Frontal cortex (tissue), 4 donors: ENCODE data around the gene NENF. TPM values are rescaled to one million over a fixed set of nuclear protein-coding genes. Genes with fewer than 3 reads are reported as not detected.
"Not testable (repeated sequence)": the region's sequence is repeated elsewhere in the genome, so short reads cannot be mapped to it uniquely, and the experiment has no call there.

Experiments
- DNase-seq, 2 donors: peaks; one replicate each; pipeline ENCODE4 v3.0.0; 2012; ENCODE audit warnings: low spot score in 2 of 2
- FAIRE-seq: peaks from 2 replicates; lab custom pipeline; 2012; peaks lifted over from hg19 to GRCh38; lab: Jason Lieb, UNC
- total RNA-seq: library from RNA; depleted of rRNA; stranded (reverse); fragments of >200 nt; gene quantifications from one replicate; pipeline ENCODE4 v1.2.3, GENCODE V29; 2014
- donor health status: control.
- donor health status: control.
- donor health status: control.

NENF gene
- total RNA-seq = 21.2 TPM

DNA sequence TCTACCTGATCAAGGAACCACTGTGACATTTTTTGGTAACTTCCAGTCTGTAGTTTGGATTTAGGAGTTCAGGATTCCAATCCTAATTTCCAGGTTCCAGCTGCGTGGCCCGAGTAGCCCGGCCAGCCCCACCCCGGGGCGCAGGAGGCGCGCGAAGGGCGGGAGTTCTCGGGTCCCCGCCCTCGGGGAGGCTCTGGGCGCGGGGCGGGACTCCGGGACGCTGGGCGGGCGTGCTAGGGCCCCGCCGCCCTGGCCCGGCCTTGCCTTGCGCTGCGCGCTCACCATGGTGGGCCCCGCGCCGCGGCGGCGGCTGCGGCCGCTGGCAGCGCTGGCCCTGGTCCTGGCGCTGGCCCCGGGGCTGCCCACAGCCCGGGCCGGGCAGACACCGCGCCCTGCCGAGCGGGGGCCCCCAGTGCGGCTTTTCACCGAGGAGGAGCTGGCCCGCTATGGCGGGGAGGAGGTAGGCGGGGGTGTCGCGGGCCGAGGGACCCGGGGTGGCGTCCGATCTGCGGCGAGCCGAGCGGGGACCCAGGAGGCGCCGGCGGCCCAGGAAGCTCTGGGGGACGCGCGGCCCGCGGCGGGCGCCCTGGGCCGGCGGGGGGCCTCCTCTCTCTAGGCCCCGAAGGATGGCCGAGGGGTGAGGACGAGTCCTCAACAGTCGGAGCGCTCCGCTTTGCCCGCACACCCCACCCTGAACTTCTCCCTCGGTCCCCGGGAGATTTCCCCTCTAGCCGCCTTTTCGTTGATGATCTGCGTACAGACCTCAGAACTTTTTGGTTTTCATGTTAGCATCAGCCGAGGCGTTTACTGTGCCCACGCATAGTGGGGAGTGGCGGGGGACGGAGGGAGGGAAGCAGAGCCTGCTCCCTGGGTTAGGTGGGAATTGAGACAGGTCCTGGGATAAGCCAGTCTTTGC lies at the start of gene NENF:
NENF (plus strand) TSS at position 260 of the 916 bp plus-strand sequence; CDS start at position 284, 24 bp downstream.
- DNase-seq (peak; percentile 92 to 94), FAIRE-seq (no peak)

DNA sequence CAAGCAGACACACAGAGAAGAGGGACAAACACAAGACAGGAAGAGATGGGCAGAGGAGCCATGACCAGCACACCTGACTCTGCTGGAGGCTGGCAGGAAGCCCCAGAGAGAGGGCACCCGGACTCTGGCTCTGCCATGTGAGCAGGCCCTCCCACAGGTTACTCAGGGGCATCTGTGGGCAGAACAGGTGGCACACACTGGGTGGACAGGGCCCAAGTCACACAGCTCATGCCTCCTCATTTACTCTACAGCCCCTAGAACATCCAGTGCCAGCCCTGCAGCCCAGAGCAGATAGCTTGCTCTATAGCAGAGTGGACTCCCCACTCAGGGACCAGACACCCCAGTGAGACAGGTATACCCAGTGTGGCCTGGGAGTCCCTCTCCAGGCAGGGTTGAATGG lies 46.7 kb upstream of the NENF start:
- DNase-seq (no peak), FAIRE-seq (no peak)

DNA sequence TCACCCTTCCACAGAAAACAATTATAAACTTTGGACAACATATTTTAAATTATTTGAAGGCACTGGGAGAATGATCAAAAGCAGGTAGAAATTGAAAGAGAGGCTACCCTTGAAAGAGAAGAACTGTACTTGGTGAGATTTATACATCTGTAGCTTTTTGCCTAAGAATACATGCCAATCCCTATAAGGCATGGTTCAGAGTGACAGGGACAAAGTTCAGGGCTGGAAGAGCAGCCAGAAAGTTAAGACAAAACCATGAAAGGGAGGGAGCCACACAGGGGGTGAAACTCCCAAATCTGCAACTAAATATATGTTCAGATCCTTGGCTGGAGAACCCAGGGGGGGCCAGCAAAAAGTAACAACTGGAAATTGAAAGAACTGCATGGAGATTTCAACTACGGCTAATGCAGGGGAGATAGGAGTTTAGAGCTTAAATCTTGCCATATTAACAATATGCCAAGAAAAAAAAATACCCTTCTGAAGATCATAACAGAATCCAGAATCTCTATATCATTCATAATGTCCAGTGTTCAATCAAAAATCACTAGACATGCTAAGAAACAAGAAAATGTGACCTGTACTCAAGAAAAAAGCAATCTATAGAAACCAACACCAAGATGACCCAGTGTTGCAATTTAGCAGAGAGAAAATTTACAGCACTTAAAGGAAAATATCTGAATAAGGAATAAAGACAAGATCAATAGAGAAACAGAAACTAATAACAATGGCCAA lies 43.6 kb upstream of the NENF start:
- FAIRE-seq = no peak
- DNase-seq = no peak

DNA sequence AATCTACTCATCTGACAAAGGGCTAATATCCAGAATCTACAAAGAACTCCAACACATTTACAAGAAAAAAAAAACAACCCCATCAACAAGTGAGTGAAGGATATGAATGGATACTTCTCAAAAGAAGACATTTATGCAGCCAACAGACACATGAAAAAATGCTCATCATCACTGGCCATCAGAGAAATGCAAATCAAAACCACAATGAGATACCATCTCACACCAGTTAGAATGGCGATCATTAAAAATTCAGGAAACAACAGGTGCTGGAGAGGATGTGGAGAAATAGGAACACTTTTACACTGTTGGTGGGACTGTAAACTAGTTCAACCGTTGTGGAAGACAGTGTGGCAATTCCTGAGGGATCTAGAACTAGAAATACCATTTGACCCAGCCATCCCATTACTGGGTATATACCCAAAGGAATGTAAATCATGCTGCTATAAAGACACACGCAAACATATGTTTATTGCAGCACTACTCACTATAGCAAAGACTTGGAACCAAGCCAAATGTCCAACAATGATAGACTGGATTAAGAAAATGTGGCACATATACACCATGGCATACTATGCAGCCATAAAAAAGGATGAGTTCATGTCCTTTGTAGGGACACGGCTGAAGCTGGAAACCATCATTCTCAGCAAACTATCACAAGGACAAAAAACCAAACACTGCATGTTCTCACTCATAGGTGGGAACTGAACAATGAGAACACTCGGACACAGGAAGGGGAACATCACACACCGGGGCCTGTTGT lies 36.9 kb upstream of the NENF start:
- DNase-seq, FAIRE-seq: not testable (repeated sequence)

DNA sequence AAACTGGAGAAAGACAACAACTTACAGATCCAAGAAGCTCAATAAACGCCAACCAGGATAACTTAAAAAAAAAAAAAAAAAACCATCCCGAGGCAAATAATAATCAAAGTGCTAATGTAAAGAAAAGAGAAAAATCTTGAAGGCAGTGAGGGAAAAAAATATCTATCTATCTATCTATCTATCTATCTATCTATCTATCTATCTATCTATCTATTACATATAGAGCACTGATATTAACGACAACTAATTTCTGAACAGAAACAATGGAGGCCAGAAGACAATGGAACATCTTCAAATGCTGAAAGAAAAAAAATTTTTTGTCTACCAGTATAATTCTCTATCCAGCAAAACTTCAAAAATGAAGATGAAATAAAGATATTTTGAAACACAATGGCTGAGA lies 36.1 kb upstream of the NENF start:
- FAIRE-seq = no peak

DNA sequence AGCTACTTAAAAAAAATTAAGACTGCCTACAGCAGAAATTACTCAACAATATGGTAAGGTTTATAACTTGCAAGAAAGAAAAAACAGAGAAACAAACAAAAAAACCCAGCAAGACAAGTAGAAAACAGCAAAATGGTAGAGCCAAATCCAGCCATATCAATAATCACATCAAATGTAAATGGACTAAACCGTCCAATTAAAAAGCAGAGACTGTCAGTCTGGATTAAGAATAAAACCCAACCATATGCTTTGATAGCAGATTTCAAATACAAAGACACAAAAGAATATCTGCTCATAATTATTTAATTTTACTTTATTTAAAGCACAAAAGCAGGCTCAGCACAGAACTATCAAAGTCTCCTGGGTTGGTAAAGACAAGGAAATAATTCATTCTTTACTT lies 35.5 kb upstream of the NENF start:
- DNase-seq (no peak), FAIRE-seq (no peak)

More for the DNA sequence above, 36.1 kb upstream of the NENF start:
- no peak for DNase-seq

DNA sequence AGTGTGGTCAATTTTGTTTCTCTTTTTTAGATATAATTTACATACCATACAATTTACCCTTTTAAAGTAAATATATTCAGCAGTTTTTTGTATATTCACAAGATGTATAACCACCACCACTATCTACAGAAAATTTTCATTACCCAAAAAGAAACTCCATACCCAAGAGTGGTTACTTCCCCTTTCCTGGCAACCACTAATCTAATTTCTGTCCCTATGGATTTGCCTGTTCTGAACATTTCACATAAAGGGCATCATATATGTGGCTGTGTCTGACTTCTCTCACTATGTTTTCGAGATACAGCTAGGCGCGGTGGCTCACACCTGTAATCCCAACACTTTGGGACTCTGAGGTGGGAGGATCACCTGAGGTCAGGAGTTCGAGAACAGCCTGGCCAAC lies 31.7 kb upstream of the NENF start:
- FAIRE-seq = no peak
- no peak for DNase-seq

DNA sequence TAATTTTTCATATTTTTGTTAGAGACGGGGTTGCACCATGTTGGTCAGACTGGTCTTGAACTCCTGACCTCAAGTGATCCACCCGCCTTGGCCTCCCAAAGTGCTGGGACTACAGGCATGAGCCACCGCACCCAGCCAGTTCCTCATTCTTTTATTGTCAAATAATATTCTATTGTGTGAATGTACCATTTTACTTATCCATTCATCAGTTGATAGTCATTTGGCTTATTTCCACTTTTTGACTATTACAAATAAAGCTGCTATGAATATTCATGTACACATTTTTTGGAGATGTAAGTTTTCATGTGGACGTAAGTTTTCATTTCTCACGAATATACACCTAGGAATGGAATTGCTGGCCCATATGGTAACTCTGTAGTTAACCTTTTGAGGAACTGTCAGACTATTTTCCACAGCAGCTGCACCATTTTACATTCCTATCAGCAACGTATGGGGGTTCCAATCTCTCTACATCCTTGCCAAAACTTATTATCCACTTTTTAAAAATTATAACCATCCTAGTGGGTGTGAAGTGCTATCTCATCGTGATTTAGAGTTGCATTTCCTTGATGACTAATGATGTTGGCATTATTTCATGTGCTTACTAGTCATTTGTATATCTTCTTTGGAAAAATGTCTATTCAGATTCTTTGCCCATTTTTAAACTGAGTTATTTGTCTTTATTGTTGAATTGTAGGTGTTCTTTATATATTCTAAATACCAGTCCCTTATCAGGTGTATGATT lies 30.7 kb upstream of the NENF start:
- no peak for FAIRE-seq
- DNase-seq = no peak

DNA sequence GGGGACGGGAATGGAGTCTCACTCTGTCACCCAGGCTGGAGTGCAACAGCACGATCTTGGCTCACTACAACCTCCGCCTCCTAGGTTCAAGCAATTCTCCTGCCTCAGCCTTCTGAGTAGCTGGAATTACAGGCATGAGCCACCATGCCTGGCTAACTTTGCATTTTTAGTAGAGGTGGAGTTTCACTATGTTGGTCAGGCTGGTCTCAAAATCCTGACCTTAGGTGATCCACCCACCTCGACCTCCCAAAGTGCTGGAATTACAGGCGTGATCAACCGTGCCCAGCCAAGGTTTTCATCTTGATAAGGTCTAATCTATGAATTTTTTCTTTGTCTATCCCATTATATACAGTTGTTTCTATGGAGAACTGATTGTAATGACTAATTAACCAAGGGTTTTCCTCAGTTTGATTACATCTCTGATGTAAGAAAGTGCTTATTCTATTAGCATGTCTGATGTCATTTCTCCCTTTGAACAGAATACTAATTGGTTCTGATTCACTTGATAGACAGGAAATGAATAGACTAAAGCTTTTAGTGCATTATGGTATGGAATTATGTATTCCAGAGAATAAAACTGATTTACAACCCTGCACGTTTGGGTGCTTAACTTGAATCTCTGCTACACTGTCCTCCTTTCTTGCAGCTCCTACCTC lies 29.9 kb upstream of the NENF start:
- FAIRE-seq (no peak), DNase-seq (no peak)

DNA sequence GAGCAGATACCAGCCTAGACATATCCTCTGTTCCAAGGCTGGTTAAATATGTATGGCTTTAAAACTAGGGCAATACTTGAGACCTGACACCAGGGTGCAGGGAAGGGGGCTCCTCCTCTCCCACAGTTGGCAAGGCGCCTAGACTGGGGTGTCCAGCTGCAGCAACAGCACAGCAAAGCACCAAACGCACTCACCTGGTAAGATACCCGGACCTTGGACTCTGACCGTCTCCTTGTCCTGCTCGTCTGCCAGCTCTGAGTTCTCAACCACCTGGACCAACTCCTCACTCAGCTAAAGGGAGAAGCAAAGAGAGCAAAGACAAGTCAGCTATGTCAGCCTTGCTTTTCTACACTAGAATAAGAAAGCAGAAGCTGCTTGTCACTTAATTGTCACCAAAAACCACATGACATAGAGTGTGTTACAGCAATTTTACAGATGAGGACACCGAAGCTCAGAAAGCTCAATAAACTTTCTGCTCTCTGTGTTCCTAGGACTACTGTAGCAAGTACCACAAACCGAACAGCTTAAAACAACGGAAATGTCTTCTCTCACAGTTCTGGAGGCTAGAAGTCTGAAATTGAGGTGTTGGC lies 22.4 kb upstream of the NENF start:
- FAIRE-seq = no peak
- no peak for DNase-seq

DNA sequence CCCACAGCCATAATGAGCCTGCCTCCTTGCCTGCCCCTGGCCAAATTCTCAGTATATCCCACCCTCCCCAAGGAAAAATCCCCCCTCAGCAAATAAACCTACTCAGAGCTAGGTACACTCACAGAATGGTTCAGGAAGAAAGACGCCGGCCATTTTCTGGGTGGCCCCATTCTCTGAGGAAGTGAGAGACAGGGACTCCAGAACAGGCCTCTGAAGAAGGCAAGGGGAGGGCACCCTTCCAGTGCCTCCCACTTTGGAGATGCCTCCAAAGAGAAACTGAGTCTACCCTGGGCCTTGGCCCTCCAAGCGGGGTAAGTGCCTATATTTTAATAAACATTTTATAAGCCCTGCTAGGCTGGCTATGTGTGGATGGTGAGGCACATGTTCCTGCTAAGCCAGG lies 20.3 kb upstream of the NENF start:
- DNase-seq = no peak
- FAIRE-seq = no peak

DNA sequence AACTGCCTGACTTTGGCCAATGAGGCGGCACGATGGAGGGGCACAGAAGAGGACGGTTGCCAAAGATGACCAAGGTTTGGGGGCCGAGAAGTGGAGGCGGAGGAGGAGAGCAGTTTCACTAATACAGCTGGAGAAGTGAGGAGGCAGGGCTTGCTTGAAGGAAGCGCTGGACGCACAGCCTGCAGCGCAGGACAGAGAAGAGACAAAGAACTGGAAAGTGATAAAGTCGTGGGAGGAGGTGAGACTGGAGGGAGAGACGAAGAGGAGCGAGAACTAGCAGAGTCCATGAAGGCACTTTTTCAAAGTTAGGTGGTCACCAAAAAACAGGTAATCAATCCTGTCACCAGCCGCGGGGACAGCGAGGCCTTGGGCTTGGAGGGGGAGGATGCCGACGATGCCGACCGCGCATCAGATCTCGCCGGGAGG lies 18.8 kb upstream of the NENF start:
- peak in 1 of 2 donors; percentile 33 for DNase-seq
- no peak for FAIRE-seq

DNA sequence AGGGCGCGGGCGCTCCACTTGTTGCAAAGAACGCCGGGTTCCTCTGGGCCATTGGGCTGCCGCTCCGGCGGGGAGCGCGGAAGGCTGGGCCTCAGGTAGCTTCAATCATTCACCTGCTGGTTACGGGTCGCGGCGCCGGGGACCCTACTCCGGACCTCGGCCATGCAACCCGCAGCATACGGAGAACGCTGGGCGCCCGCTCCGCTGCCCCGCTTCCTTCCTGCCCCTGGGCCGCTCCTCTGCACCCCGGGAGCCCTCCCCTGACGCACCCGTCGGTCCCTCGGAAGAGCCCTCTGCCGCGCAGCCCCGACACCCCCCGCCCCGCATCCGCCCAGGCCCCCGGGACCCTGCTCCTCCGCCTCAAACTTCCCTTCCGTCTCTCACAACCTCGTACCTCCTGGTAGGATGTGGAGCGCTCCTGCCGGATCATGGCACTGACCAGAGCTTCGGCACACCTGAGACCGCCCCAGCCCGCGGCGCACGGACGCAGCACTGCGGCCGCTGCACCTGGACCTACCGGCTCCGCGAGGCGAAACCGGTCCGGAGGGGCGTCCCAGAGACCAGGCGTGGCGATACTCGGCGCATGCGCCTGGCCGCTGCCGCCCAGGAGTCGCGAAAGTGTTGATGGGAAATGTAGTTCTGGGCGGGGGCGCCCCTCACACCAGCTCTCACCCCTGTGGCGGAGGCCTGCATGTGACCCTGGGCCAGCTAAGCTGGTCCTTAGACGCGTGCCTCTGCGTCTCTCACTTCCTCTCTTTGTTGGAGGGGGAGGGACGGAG lies 18.2 kb upstream of the NENF start, which contains the start of gene PACC1:
PACC1 (minus strand) TSS at position 559 of the 779 bp plus-strand sequence; CDS start at position 430, 129 bp downstream.
- DNase-seq (peak; percentile 88 to 93), FAIRE-seq (no peak)

DNA sequence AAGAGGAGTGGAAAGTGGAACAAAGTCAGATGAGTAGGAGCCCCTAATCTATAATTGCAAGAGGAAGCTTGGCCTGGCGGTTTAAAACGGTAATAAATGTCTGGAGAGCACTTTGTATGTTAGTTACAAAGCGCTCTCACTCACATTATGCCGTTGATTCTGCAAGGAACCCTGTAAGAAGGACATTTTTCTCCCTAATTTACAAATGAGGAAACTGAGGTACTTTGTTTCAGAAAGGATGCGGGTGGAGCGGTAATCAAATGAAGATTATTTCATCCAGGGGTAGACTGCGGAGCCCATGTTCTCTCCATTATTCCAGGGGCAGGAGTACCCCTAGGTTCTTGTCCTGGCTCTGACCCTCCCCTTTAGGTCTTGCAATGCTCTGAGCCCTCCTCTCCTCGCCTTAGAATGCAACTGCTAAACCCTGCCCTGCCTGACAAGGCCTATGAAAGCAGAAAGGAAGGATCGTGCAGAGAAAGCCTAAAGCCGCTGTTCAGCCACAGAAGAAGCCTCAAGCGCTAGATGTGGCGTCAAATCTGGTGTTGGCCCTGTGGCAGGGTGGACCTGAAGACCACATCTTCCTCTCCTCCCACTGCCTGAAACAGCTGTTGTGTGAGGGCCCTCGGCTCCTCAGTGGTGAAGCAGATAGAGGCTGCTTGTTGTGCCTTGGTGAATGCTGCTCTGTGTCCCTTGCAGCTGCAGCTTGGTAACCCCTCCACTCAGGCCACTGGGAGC lies 17.4 kb upstream of the NENF start:
- FAIRE-seq (no peak), DNase-seq (peak; percentile 46 to 75)

DNA sequence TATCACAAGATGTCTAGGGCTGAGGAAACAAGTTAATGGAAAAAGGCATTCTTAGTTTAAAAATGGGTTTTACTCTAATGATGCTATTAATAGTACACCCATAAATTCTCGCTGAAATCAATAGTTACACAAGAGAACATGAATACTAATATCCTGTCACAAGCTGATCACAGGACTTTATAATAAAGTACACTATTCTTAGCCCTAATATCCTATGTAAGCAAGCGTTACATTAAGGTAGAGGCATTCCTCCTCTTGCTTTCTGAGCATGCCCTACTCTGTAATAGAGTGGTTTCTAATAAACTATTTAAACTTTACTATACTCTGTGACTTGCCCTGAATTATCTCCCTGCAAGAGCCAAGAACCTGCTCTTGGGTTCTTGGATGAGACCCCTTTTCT lies 11.6 kb upstream of the NENF start:
- FAIRE-seq (no peak), DNase-seq (no peak)

DNA sequence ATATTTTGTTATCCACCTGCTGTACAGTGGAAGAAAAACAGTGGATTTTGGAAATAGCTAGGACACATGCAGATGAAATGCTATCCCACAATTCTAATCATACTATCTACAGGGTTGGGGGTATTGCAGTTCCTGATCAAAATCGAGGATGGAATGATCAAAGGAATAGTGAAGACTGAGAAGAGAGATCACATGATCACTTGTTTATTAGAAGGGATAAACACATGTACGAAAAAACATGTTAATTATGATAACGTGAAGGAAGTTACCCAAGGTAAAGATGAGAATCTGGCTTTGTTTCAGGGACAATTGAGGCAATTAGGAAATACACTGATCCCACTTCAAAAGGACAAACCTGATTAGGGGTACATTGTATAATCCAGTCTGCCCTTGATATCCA lies 8.8 kb upstream of the NENF start:
- no peak for FAIRE-seq
- no peak for DNase-seq

DNA sequence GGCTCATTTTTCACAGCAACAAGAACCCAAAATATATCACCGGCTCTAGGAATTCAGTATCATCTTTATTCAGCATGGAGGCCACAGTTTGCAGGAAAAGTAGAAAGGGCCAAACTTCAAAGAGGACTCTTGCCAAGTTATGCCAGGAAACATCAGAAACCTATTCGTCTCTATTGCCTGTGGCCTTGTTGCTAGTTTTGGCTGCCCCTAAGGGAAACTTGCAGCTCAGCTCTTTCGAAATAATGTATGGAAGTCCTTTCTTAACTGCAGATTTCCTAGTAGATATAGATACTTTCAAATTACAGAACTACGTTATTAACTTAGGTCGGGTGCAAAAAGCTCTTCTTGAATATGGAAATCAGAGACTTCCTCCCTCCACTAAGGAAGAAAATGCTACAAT lies 4.2 kb upstream of the NENF start:
- DNase-seq (no peak), FAIRE-seq (no peak)
